HG02884 (cell line): ENCODE results near the gene FJX1.
"Not testable (repeated sequence)": the region's sequence is repeated elsewhere in the genome, so short reads cannot be mapped to it uniquely, and the experiment has no call there.

Experiments
- ATAC-seq: cut with Tn5 transposase; IDR thresholded peaks from one replicate; pipeline ENCODE4 v1.9.1; 2021; ENCODE audit warnings: mild to moderate bottlenecking, moderate library complexity; ENCODE audit not compliant: unreplicated experiment

Gene FJX1

DNA sequence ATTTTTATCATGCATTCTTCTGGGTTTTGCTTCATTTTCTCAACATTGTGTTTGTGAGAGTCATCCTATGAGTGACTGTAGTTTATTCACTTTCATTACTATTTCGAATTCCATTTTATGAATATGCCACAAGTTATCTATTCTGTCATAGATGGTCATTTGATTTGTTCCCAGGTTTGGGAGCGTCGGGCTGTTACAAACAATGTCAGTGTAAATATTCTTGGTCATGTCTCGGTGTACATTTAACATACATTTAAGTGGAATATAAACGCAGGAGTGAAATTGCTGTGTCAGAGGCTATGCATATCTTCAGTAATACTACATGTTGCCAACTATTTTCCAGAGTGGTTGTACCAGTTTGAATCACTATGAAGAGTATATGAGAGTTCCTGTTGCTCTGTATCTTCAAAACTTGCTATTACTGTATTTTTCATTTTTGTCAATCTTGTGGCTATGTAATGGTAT is 46.7 kb downstream of the FJX1 start:
- ATAC-seq, result no peak

DNA sequence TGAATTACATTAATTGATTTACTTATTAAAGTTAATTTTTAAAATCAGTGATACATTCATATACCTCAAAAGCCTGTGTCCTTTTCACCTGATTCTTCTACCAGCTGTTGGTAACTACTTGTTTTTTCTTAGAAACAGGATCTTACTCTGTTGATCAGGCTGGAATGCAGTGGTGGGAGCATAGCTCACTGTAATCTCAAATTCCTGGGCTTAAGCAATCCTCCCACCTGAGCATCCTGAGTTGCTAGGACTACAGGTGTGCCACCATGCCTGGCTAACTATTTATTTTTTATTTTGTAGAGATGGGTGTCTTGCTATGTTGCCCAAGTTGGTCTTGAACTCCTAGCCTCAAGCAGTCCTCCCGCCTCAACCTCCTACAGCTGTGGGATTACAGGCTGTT is 49.0 kb downstream of the FJX1 start:
- no peak for ATAC-seq

DNA sequence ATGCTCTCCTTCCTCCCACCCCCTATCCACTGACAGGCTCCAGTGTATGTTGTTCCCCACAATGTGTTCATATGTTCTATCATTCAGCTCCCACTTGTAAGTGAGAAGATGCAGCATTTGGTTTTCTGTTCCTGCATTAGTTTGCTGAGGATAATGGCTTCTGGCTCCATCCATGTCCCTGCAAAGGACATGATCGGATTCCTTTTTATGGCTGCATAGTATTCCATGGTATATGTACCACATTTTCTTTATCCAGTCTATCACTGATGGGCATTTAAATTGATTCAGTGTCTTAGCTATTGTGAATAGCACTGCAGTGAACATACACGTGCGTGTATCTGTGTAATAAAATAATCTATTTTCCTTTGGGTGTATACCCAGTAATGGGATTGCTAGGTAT is 50.1 kb downstream of the FJX1 start:
- not testable (repeated sequence) for ATAC-seq
